OCI-LY1 (cell line): ENCODE measurements around the gene TUB.

Experiments
- H2AFZ ChIP-seq: fragments of 200-600 bp; sonication (generic), shearing (Covaris generic); 2 replicates; pipeline ENCODE4 v1.6.0; 2014; ENCODE audit warnings: antibody characterized with exemption, mild to moderate bottlenecking, low read length
- H3F3A ChIP-seq: fragments of 200-600 bp; sonication (generic), shearing (Covaris generic); 2 replicates; pipeline ENCODE4 v1.6.0; 2014; ENCODE audit warnings: mild to moderate bottlenecking, antibody characterized with exemption, low read length, moderate library complexity; ENCODE audit not compliant: insufficient read depth
- H3K27ac ChIP-seq: fragments of 200-600 bp; sonication (generic); 2 replicates; pipeline ENCODE4 v1.5.1; 2014; ENCODE audit warnings: low read length, mixed run types, mild to moderate bottlenecking, low read depth; ENCODE audit not compliant: poor library complexity, severe bottlenecking
- H3K27me3 ChIP-seq: fragments of 200-600 bp; sonication (generic); 2 replicates; pipeline ENCODE4 v1.6.0; 2014; ENCODE audit warnings: antibody characterized with exemption, mild to moderate bottlenecking, low read length, moderate library complexity; ENCODE audit not compliant: insufficient read depth
- H3K36me3 ChIP-seq: fragments of 200-600 bp; sonication (generic); 2 replicates; pipeline ENCODE4 v1.6.1; 2014; ENCODE audit warnings: mild to moderate bottlenecking, antibody characterized with exemption, low read length, moderate library complexity, mixed read lengths; ENCODE audit not compliant: insufficient read depth
- H3K4me1 ChIP-seq: fragments of 200-600 bp; sonication (generic); 2 replicates; pipeline ENCODE4 v1.5.1; 2014; ENCODE audit warnings: mild to moderate bottlenecking, low read length, moderate library complexity; ENCODE audit not compliant: insufficient read depth, severe bottlenecking
- H3K4me2 ChIP-seq: fragments of 200-600 bp; sonication (generic), shearing (Covaris generic); 2 replicates; pipeline ENCODE4 v1.6.1; 2014; ENCODE audit warnings: low read length
- H3K4me3 ChIP-seq: fragments of 200-600 bp; sonication (generic); 2 replicates; pipeline ENCODE4 v1.5.1; 2014; ENCODE audit warnings: low read length, low read depth, mild to moderate bottlenecking, mixed read lengths; ENCODE audit not compliant: poor library complexity, severe bottlenecking
- H3K79me2 ChIP-seq: fragments of 200-600 bp; shearing (Covaris generic); 2 replicates; pipeline ENCODE4 v1.6.1; 2016; ENCODE audit warnings: mixed run types, low read length, mixed read lengths; ENCODE audit not compliant: insufficient read depth
- H3K9ac ChIP-seq: fragments of 200-600 bp; sonication (generic), shearing (Covaris generic); 2 replicates; pipeline ENCODE4 v1.6.1; 2014; ENCODE audit warnings: mild to moderate bottlenecking, low read length, mixed read lengths
- H3K9me2 ChIP-seq: fragments of 200-600 bp; sonication (generic), shearing (Covaris generic); 2 replicates; pipeline ENCODE4 v1.6.1; 2014; ENCODE audit warnings: low read depth, mild to moderate bottlenecking, low read length, mixed read lengths
- H3K9me3 ChIP-seq: fragments of 200-600 bp; shearing (Covaris generic); 2 replicates; pipeline ENCODE4 v1.6.1; 2014; ENCODE audit warnings: low read length, mixed read lengths
- H4K20me1 ChIP-seq: fragments of 200-600 bp; sonication (generic), shearing (Covaris generic); 2 replicates; pipeline ENCODE4 v1.6.0; 2016; ENCODE audit warnings: mild to moderate bottlenecking, low read length; ENCODE audit not compliant: insufficient read depth
- EZH2 ChIP-seq: fragments of 200-600 bp; sonication (generic), shearing (Covaris generic); IDR thresholded peaks from 2 replicates; pipeline ENCODE4 v1.8.0; 2017; ENCODE audit warnings: borderline replicate concordance, mixed run types, mild to moderate bottlenecking, antibody characterized with exemption, low read length, moderate library complexity, mixed read lengths
- TF ChIP-seq, protein P1 (sequence below): fragments of 200-600 bp; sonication (generic), shearing (Covaris generic); IDR thresholded peaks from 2 replicates; pipeline ENCODE4 v1.5.1; 2017; ENCODE audit warnings: mild to moderate bottlenecking, antibody characterized with exemption, low read length, moderate library complexity, mixed read lengths

Gene TUB

DNA sequence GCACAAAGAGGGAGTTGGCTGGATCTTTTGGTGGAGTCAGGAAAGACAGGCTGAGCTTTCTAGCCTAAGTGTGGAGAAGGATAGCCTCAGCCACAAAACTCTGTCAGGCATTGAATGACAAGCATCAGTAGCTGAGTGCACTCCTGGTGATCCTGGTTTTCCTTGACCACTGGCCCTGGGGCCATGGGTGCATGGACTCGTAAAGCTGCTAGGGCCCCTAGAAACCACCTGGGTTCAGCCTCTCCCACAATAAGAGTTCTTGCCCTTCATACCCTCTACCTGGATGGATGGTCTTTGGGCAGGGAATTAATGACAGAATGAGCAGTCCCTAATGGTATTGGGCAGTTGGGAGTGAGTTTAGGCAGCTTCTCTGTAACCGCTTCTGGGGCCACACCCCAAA is 22.9 kb downstream of the TUB start:
- H3F3A ChIP-seq: no peaks in the 10 kb centered on the region
- TF ChIP-seq, protein P1, sequence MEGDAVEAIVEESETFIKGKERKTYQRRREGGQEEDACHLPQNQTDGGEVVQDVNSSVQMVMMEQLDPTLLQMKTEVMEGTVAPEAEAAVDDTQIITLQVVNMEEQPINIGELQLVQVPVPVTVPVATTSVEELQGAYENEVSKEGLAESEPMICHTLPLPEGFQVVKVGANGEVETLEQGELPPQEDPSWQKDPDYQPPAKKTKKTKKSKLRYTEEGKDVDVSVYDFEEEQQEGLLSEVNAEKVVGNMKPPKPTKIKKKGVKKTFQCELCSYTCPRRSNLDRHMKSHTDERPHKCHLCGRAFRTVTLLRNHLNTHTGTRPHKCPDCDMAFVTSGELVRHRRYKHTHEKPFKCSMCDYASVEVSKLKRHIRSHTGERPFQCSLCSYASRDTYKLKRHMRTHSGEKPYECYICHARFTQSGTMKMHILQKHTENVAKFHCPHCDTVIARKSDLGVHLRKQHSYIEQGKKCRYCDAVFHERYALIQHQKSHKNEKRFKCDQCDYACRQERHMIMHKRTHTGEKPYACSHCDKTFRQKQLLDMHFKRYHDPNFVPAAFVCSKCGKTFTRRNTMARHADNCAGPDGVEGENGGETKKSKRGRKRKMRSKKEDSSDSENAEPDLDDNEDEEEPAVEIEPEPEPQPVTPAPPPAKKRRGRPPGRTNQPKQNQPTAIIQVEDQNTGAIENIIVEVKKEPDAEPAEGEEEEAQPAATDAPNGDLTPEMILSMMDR: no peak
- no peak for TF ChIP-seq EZH2
- no peaks in the 10 kb centered on the region for H3K79me2 ChIP-seq
- no peaks in the 10 kb centered on the region for H3K9me2 ChIP-seq
- no peaks in the 10 kb centered on the region for H3K36me3 ChIP-seq
- H3K27me3 ChIP-seq: peaks cover 7% of the 10 kb centered on the region; the same call in 1 of the 2 replicates
- no peak overlapping the region for H3K4me3 ChIP-seq
- H3K27ac ChIP-seq: no peak overlapping the region
- H3K9ac ChIP-seq: no peak overlapping the region
- H4K20me1 ChIP-seq: no peaks in the 10 kb centered on the region
- H3K4me2 ChIP-seq: no peak overlapping the region
- H2AFZ ChIP-seq: no peak overlapping the region
- H3K9me3 ChIP-seq: no peaks in the 10 kb centered on the region
- H3K4me1 ChIP-seq: no peaks in the 10 kb centered on the region

DNA sequence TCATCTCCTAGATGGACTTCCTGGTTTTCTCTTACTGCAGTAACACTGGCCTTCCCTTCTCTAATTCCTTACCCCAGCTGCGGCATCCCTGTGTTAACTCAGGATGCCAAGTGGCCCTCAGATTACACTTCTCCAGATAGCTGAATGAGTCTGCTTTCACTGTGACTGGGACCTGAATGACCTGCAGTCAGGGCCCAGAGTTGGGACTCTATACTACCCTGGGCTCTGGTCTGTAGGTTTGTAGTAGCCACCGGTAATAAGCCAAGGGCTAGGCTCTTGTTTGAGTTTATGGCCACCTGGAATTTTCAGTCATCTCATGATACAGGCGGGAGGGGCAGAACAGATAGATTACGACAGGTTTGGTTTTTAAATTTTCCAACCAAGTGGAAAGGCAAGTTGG is 24.1 kb downstream of the TUB start:
- TF ChIP-seq, protein P1: no peak
- TF ChIP-seq EZH2: no peak
- Histone ChIP-seq H3K9me2 (no peaks in the 10 kb centered on the region), H3F3A (no peaks in the 10 kb centered on the region), H3K4me3 (no peak overlapping the region), H3K27ac (no peak overlapping the region), H3K27me3 (peaks cover 7% of the 10 kb centered on the region; the same call in 1 of the 2 replicates), H3K9me3 (no peaks in the 10 kb centered on the region), H3K4me2 (no peak overlapping the region), H4K20me1 (no peaks in the 10 kb centered on the region), H3K79me2 (no peaks in the 10 kb centered on the region), H3K9ac (no peak overlapping the region), H3K36me3 (no peaks in the 10 kb centered on the region), H2AFZ (no peak overlapping the region), H3K4me1 (no peaks in the 10 kb centered on the region)

DNA sequence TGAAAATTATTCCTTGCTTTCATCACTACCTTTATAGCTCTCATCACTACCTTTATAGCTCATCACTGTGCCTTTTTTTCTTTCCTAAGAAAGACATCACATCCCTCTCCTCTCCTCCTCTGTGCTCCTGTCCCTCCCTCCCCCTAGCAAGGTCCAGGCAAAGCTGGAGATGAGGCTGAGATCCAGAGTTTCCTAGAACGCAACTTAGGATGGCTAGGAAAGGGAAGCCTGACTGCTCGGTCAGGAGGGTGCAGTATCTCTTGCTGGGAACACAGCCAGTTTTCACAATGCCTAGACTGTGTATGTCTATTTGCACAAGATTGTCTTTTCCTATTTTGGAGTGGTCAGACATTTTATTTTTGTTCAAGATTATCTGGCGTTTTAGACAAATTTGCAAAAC is 24.7 kb downstream of the TUB start:
- H3K27me3 ChIP-seq: peaks cover 7% of the 10 kb centered on the region; the same call in 1 of the 2 replicates
- H3K4me3 ChIP-seq: no peak overlapping the region
- H3K79me2 ChIP-seq: no peaks in the 10 kb centered on the region
- no peaks in the 10 kb centered on the region for H3K9me3 ChIP-seq
- H2AFZ ChIP-seq: no peak overlapping the region
- H3K36me3 ChIP-seq: no peaks in the 10 kb centered on the region
- no peaks in the 10 kb centered on the region for H3F3A ChIP-seq
- H3K9ac ChIP-seq: no peak overlapping the region
- no peaks in the 10 kb centered on the region for H3K9me2 ChIP-seq
- no peak for TF ChIP-seq EZH2
- TF ChIP-seq, protein P1: no peak
- no peak overlapping the region for H3K4me2 ChIP-seq
- no peaks in the 10 kb centered on the region for H4K20me1 ChIP-seq
- no peaks in the 10 kb centered on the region for H3K4me1 ChIP-seq
- no peak overlapping the region for H3K27ac ChIP-seq
